H9 (cell line): ENCODE measurements around the gene CNPPD1. TPM values are rescaled to one million over a fixed set of nuclear protein-coding genes. Genes with fewer than 3 reads are reported as not detected.

ENCODE experiments used
- DNase-seq: peaks from one replicate; pipeline ENCODE4 v3.0.0-alpha.2; 2017
- H2AFZ ChIP-seq: one replicate; pipeline ENCODE4 v1.6.1; 2013; ENCODE audit warnings: mild to moderate bottlenecking, low read length, control low read depth, moderate library complexity
- H2AK5ac ChIP-seq: 2 replicates; pipeline ENCODE4 v1.6.1; 2013; ENCODE audit warnings: low read length, control low read depth, mixed read lengths; ENCODE audit not compliant: insufficient read length
- H2BK120ac ChIP-seq: one replicate; pipeline ENCODE4 v1.6.1; 2013; ENCODE audit warnings: low read depth, mild to moderate bottlenecking, low read length, control low read depth, inconsistent platforms; ENCODE audit not compliant: poor library complexity, severe bottlenecking
- H2BK12ac ChIP-seq: 2 replicates; pipeline ENCODE4 v1.6.1; 2013; ENCODE audit warnings: low read length, control low read depth, mixed read lengths, low read depth; ENCODE audit not compliant: insufficient read length
- H2BK15ac ChIP-seq: 2 replicates; pipeline ENCODE4 v1.6.1; 2013; ENCODE audit warnings: low read depth, low read length, control low read depth
- H2BK20ac ChIP-seq: one replicate; pipeline ENCODE4 v1.6.1; 2013; ENCODE audit warnings: low read depth, mild to moderate bottlenecking, low read length, control low read depth, inconsistent platforms; ENCODE audit not compliant: poor library complexity, severe bottlenecking
- H2BK5ac ChIP-seq: 2 replicates; pipeline ENCODE4 v1.6.1; 2013; ENCODE audit warnings: low read length, control low read depth, mixed read lengths; ENCODE audit not compliant: insufficient read length
- H3K14ac ChIP-seq: 2 replicates; pipeline ENCODE4 v1.6.1; 2013; ENCODE audit warnings: low read length, control low read depth; ENCODE audit not compliant: insufficient read depth
- H3K18ac ChIP-seq: 2 replicates; pipeline ENCODE4 v1.6.1; 2013; ENCODE audit warnings: low read depth, mild to moderate bottlenecking, mixed read lengths, low read length, control low read depth; ENCODE audit not compliant: insufficient read length
- H3K23ac ChIP-seq: 2 replicates; pipeline ENCODE4 v1.6.1; 2013; ENCODE audit warnings: low read length, control low read depth, mixed read lengths, low read depth; ENCODE audit not compliant: insufficient read length
- H3K23me2 ChIP-seq: 2 replicates; pipeline ENCODE4 v1.6.1; 2013; ENCODE audit warnings: low read depth, mild to moderate bottlenecking, mixed read lengths, low read length, control low read depth; ENCODE audit not compliant: insufficient read length, poor library complexity, severe bottlenecking
- H3K27ac ChIP-seq: 2 replicates; pipeline ENCODE4 v1.5.1; 2013; ENCODE audit warnings: low read length, control low read depth, mixed read lengths, low read depth; ENCODE audit not compliant: insufficient read length
- H3K27me3 ChIP-seq: 2 replicates; pipeline ENCODE4 v1.6.1; 2013; ENCODE audit warnings: low read length, control low read depth, inconsistent platforms; ENCODE audit not compliant: insufficient read depth
- H3K4ac ChIP-seq: 2 replicates; pipeline ENCODE4 v1.6.1; 2013; ENCODE audit warnings: low read depth, mild to moderate bottlenecking, control low read depth, inconsistent platforms, low read length, moderate library complexity
- H3K4me1 ChIP-seq: 2 replicates; pipeline ENCODE4 v1.6.1; 2013; ENCODE audit warnings: low read length, control low read depth, inconsistent platforms; ENCODE audit not compliant: insufficient read depth
- H3K4me2 ChIP-seq: 2 replicates; pipeline ENCODE4 v1.6.1; 2013; ENCODE audit warnings: low read length, control low read depth, mixed read lengths; ENCODE audit not compliant: insufficient read length, insufficient read depth
- H3K56ac ChIP-seq: 2 replicates; pipeline ENCODE4 v1.6.1; 2013; ENCODE audit warnings: low read depth, mild to moderate bottlenecking, mixed read lengths, low read length, control low read depth; ENCODE audit not compliant: insufficient read length
- H3K79me1 ChIP-seq: 2 replicates; pipeline ENCODE4 v1.6.1; 2013; ENCODE audit warnings: low read depth, mild to moderate bottlenecking, moderate library complexity, low read length, control low read depth, inconsistent platforms; ENCODE audit not compliant: insufficient read depth, poor library complexity, severe bottlenecking
- H3K79me2 ChIP-seq: 2 replicates; pipeline ENCODE4 v1.6.1; 2013; ENCODE audit warnings: low read length, control low read depth, inconsistent platforms; ENCODE audit not compliant: insufficient read depth
- H3K9ac ChIP-seq: 2 replicates; pipeline ENCODE4 v1.6.1; 2013; ENCODE audit warnings: low read length, control low read depth, mixed read lengths; ENCODE audit not compliant: insufficient read length; ENCODE audit errors: extremely low read depth
- H3K9me3 ChIP-seq: one replicate; pipeline ENCODE4 v1.6.1; 2013; ENCODE audit warnings: low read depth, low read length, inconsistent platforms; ENCODE audit not compliant: control insufficient read depth
- H3T11ph ChIP-seq: one replicate; pipeline ENCODE4 v1.6.1; 2013; ENCODE audit warnings: mild to moderate bottlenecking, low read length, control low read depth, inconsistent platforms
- H4K20me1 ChIP-seq: one replicate; pipeline ENCODE4 v1.6.1; 2013; ENCODE audit not compliant: control insufficient read depth, insufficient read length, insufficient read depth
- H4K5ac ChIP-seq: 2 replicates; pipeline ENCODE4 v1.6.1; 2013; ENCODE audit warnings: low read depth, mild to moderate bottlenecking, mixed read lengths, low read length, control low read depth; ENCODE audit not compliant: insufficient read length
- H4K8ac ChIP-seq: replicated peaks from 2 replicates; pipeline ENCODE4 v1.6.1; 2013; ENCODE audit warnings: low read length, control low read depth, mixed read lengths, low read depth; ENCODE audit not compliant: insufficient read length
- H4K91ac ChIP-seq: 2 replicates; pipeline ENCODE4 v1.6.1; 2013; ENCODE audit warnings: low read depth, mild to moderate bottlenecking, moderate library complexity, mixed read lengths, low read length, control low read depth; ENCODE audit not compliant: insufficient read length
- H3K27ac Mint-ChIP-seq, 3 experiments: 2 replicates in 2 of 3; 3 replicates in 1 of 3; pipeline ENCODE4 v1.8.0; 2020 to 2021; ENCODE audit warnings: mixed read lengths in 3 of 3, mild to moderate bottlenecking in 1 of 3, moderate library complexity in 1 of 3
- H3K27me3 Mint-ChIP-seq: 2 replicates; pipeline ENCODE4 v1.8.0; 2021; ENCODE audit warnings: low read depth, mild to moderate bottlenecking, moderate library complexity, mixed read lengths
- H3K36me3 Mint-ChIP-seq, 3 experiments: 2 replicates in 2 of 3; 3 replicates in 1 of 3; pipeline ENCODE4 v1.8.0; 2020 to 2021; ENCODE audit warnings: low read depth in 3 of 3, mixed read lengths in 3 of 3; ENCODE audit not compliant: insufficient read depth in 1 of 3
- H3K4me1 Mint-ChIP-seq, 2 experiments: 2 replicates each; pipeline ENCODE4 v1.8.0; 2020; ENCODE audit warnings: mixed read lengths in 2 of 2
- H3K4me3 Mint-ChIP-seq, 2 experiments: 2 replicates in 1 of 2; 3 replicates in 1 of 2; pipeline ENCODE4 v1.8.0; 2020 to 2021; ENCODE audit warnings: mild to moderate bottlenecking in 2 of 2, mixed read lengths in 2 of 2, moderate library complexity in 1 of 2
- H3K9me3 Mint-ChIP-seq, 2 experiments: 2 replicates in 1 of 2; 3 replicates in 1 of 2; pipeline ENCODE4 v1.8.0; 2020; ENCODE audit warnings: mild to moderate bottlenecking in 2 of 2, mixed read lengths in 2 of 2, moderate library complexity in 1 of 2
- WGBS: extraction: QIAGEN DNeasy Blood & Tissue Kit; methylation state at CpG from one replicate; pipeline ENCODE4 v1.1.7; 2013; ENCODE audit warnings: missing lambda C conversion rate, low lambda C conversion rate, mixed read lengths; ENCODE audit not compliant: insufficient read length; ENCODE audit errors: extremely low coverage; 5-methylcytosine and 5-hydroxymethylcytosine counted together
- total RNA-seq: library from RNA; stranded (reverse); gene quantifications from 2 replicates; pipeline ENCODE4 v1.2.1, GENCODE V29; 2021
- TF ChIP-seq, protein P1 (sequence below): fragments of 200-600 bp; sonication (generic); conservative IDR thresholded peaks from 3 replicates; pipeline ENCODE4 v1.8.0; 2021; ENCODE audit warnings: antibody characterized with exemption, mild to moderate bottlenecking

The CNPPD1 gene
- total RNA-seq, 1 experiment from 2014 or later, result 33.0 TPM

DNA sequence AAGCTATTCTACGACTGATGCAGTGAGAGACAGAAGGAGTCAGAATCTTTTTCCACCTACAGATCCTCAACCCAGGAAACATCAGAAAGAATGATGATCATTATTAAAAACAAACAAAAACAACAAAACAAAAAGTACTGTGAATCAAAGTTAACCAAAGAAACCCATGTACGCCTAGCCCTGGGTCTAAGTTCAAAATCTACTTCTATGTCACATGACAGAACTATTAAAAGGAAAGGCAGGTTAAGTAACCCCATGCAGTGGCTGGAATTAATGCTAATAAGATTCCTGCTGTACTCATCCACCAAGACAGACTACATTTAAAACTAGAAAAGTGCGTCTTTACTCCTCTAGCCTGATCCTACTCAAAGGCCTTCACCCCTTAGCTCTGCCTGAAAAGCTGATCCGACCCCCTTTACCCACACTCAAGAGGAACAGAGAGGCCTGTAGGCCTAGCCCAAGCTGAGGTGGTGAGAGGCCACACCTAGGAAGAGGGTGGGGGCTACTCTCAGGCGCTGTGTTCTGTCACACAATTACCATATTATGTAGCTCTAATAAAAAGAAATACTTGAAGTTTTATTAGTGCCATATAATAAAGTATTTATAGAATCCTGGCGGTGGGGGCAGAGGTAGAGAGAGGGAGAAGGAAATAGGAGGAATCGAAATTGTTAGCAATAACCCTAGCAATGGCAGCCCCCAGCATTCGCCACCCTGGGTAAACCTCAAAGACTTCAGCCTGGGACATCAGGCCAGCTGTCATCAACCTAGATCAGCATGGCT lies 53.2 kb downstream of the CNPPD1 start:
- H3K9me3 ChIP-seq, result no peaks in the 10 kb centered on the region
- H3K27ac Mint-ChIP-seq, result no peak overlapping the region

More for the DNA sequence above, 53.2 kb downstream of the CNPPD1 start:
- H2BK120ac ChIP-seq, result no peak overlapping the region
- H4K20me1 ChIP-seq, result no peaks in the 10 kb centered on the region
- H3K4me2 ChIP-seq, result no peak overlapping the region
- no peak overlapping the region for H4K91ac ChIP-seq
- Mint-ChIP-seq H3K36me3 (no peaks in the 10 kb centered on the region), H3K4me1 (peaks cover 10 to 13% of the 10 kb centered on the region in 2 experiments; a peak in 3 of 4 replicates), H3K9me3 (no peaks in the 10 kb centered on the region), H3K4me3 (no peak overlapping the region), H3K27me3 (no peaks in the 10 kb centered on the region)
- H3K23me2 ChIP-seq, result no peaks in the 10 kb centered on the region
- no peak overlapping the region for H2AK5ac ChIP-seq
- no peaks in the 10 kb centered on the region for H3K27me3 ChIP-seq
- no peak overlapping the region for H2BK20ac ChIP-seq
- no peaks in the 10 kb centered on the region for H3K79me1 ChIP-seq
- no peak overlapping the region for H3K18ac ChIP-seq
- H3K4me1 ChIP-seq, result 0 out of 2 replicates have a peak, but pooled peaks cover 4% of the 10 kb centered on the region
- no peaks in the 10 kb centered on the region for H3K79me2 ChIP-seq
- H4K5ac ChIP-seq, result no peak overlapping the region
- no peak overlapping the region for H3T11ph ChIP-seq
- H4K8ac ChIP-seq, result no peak overlapping the region
- no peak overlapping the region for H2BK15ac ChIP-seq
- no CpG with 5 or more reads among the region's 8 CpGs for WGBS
- H3K14ac ChIP-seq, result no peak overlapping the region
- H3K9ac ChIP-seq, result no peak overlapping the region
- H2BK5ac ChIP-seq, result no peak overlapping the region
- TF ChIP-seq, protein P1, sequence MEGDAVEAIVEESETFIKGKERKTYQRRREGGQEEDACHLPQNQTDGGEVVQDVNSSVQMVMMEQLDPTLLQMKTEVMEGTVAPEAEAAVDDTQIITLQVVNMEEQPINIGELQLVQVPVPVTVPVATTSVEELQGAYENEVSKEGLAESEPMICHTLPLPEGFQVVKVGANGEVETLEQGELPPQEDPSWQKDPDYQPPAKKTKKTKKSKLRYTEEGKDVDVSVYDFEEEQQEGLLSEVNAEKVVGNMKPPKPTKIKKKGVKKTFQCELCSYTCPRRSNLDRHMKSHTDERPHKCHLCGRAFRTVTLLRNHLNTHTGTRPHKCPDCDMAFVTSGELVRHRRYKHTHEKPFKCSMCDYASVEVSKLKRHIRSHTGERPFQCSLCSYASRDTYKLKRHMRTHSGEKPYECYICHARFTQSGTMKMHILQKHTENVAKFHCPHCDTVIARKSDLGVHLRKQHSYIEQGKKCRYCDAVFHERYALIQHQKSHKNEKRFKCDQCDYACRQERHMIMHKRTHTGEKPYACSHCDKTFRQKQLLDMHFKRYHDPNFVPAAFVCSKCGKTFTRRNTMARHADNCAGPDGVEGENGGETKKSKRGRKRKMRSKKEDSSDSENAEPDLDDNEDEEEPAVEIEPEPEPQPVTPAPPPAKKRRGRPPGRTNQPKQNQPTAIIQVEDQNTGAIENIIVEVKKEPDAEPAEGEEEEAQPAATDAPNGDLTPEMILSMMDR, result no peak
- DNase-seq, result no peak
- no peak overlapping the region for H2BK12ac ChIP-seq
- no peak overlapping the region for H3K23ac ChIP-seq
- H3K4ac ChIP-seq, result no peak overlapping the region
- H3K56ac ChIP-seq, result no peak overlapping the region
- no peak overlapping the region for H2AFZ ChIP-seq
- no peak overlapping the region for H3K27ac ChIP-seq
